HepG2 (cell line): ENCODE measurements around the gene SGCD. TPM values are rescaled to one million over a fixed set of nuclear protein-coding genes. Genes with fewer than 3 reads are reported as not detected.

Source experiments
- ATAC-seq: fragments of 200-7000 bp; cut with Tn5 transposase; 3 replicates; pipeline ENCODE4 v1.9.1; 2020; ENCODE audit warnings: mild to moderate bottlenecking, moderate library complexity
- BruUV-seq: library from RNA; stranded (reverse); fragments of 400-500 nt; replicated peaks from 2 replicates; lab custom pipeline; 2021; lab: Mats Ljungman, UMichigan
- CTCF ChIA-PET: fragments of 300-600 bp; formaldehyde crosslinking; extraction: SDS; loops from one replicate; lab custom pipeline; 2021; ENCODE audit warnings: low total read pairs, inconsistent platforms, low intra/inter-chr PET ratio; lab: Yijun Ruan, JAX
- POLR2A ChIA-PET: fragments of 350-600 bp; sonication (Branson Sonifier 250); formaldehyde crosslinking; loops from one replicate; lab custom pipeline; 2020; ENCODE audit warnings: antibody characterized with exemption, inconsistent platforms; lab: Yijun Ruan, JAX
- DNase-seq: peaks from one replicate; pipeline ENCODE4 v3.0.0-alpha.2; 2015; ENCODE audit warnings: low spot score
- FAIRE-seq: peaks from 3 replicates; lab custom pipeline; 2011; peaks lifted over from hg19 to GRCh38; lab: Jason Lieb, UNC
- H2AFZ ChIP-seq: one replicate; pipeline ENCODE4 v1.6.1; 2011; ENCODE audit warnings: low read length, inconsistent platforms
- H3K27ac ChIP-seq: fragments of 300-600 bp; 3 replicates; pipeline ENCODE4 v1.8.0; 2011; ENCODE audit warnings: mixed run types, mild to moderate bottlenecking, mixed read lengths, low read length, inconsistent platforms; ENCODE audit not compliant: insufficient read depth; ENCODE audit errors: extremely low read length
- H3K27me3 ChIP-seq, 2 experiments: fragments of 200-600 bp in 1 of 2; 2 replicates in 1 of 2; 3 replicates in 1 of 2; pipeline versions ENCODE4 v1.6.0 to v1.8.0; 2011; ENCODE audit warnings: low read length in 2 of 2, mild to moderate bottlenecking in 2 of 2, moderate library complexity in 2 of 2, inconsistent platforms in 1 of 2; ENCODE audit not compliant: insufficient read depth in 2 of 2, control insufficient read depth in 1 of 2
- H3K36me3 ChIP-seq, 2 experiments: fragments of 200-600 bp in 1 of 2; replicated peaks in 1 of 2; 2 replicates in 1 of 2; 3 replicates in 1 of 2; pipeline versions ENCODE4 v1.5.1 to v1.8.0; 2011; ENCODE audit warnings: low read length in 2 of 2, inconsistent platforms in 1 of 2; ENCODE audit not compliant: insufficient read depth in 2 of 2, control insufficient read depth in 1 of 2
- H3K4me1 ChIP-seq: 2 replicates; pipeline ENCODE4 v1.5.1; 2012; ENCODE audit warnings: low read length, inconsistent platforms; ENCODE audit not compliant: insufficient read depth
- H3K4me2 ChIP-seq: 2 replicates; pipeline ENCODE4 v1.6.0; 2011; ENCODE audit warnings: low read depth, low read length, inconsistent platforms
- H3K4me3 ChIP-seq, 3 experiments: fragments of 200-600 bp in 1 of 3; sonication (generic), shearing (Covaris generic) in 1 of 3; replicated peaks in 1 of 3; 2 replicates each; pipeline ENCODE4 v1.5.1; 2011 to 2016; ENCODE audit warnings: low read length in 3 of 3, inconsistent platforms in 2 of 3, low read depth in 2 of 3, mild to moderate bottlenecking in 2 of 3, control low read depth in 1 of 3, mixed read lengths in 1 of 3; ENCODE audit not compliant: insufficient read depth in 1 of 3
- H3K79me2 ChIP-seq: one replicate; pipeline ENCODE4 v1.6.1; 2011; ENCODE audit warnings: low read length, inconsistent platforms; ENCODE audit not compliant: insufficient read depth
- H3K9ac ChIP-seq: 2 replicates; pipeline ENCODE4 v1.6.0; 2011; ENCODE audit warnings: mild to moderate bottlenecking, low read depth, low read length, inconsistent platforms; ENCODE audit not compliant: insufficient read depth
- H3K9me3 ChIP-seq: 2 replicates; pipeline ENCODE4 v1.5.1; 2012; ENCODE audit warnings: mild to moderate bottlenecking, low read length
- H4K20me1 ChIP-seq: 2 replicates; pipeline ENCODE4 v1.6.0; 2011; ENCODE audit warnings: inconsistent platforms, mild to moderate bottlenecking, low read length, moderate library complexity; ENCODE audit not compliant: insufficient read depth
- WGBS: methylation state at CpG from one replicate; pipeline ENCODE4 v1.1.6; 2017; ENCODE audit warnings: low lambda C conversion rate; 5-methylcytosine and 5-hydroxymethylcytosine counted together
- in situ Hi-C: cut with HindIII; loops from 2 replicates; pipeline ENCODE4 v1.10.0; 2017; ENCODE audit warnings: low pct_unique_long_range_greater_than_20kb; ENCODE audit not compliant: extremely low pct_ligation_motif_present
- intact Hi-C: fragments of 100-400 bp; cut with micrococcal nuclease; formaldehyde crosslinking; loops from one replicate; pipeline ENCODE4 v1.10.0; 2022; ENCODE audit not compliant: unreplicated experiment
- polyA plus RNA-seq, 8 experiments: library from polyadenylated mRNA; depleted of rRNA in 3 of 8; stranded (reverse) in 7 of 8; unstranded in 1 of 8; fragments of >200 nt; fragmentation: Illumina TruSeq in 4 of 8; extraction: Trizol in 4 of 8; gene quantifications; 2 replicates each; pipeline versions ENCODE4 v1.2.1 to v1.2.3, GENCODE V29; 2011 to 2016; ENCODE audit warnings: low read depth in 4 of 8, missing spikeins in 1 of 8, mixed read lengths in 1 of 8; ENCODE audit not compliant: insufficient read depth in 1 of 8
- total RNA-seq, 5 experiments: library from RNA; depleted of rRNA; stranded (reverse); fragments of >200 nt; fragmentation: Illumina TruSeq; extraction: Trizol; gene quantifications; 2 replicates each; pipeline ENCODE4 v1.2.3, GENCODE V29; 2016; ENCODE audit warnings: low read depth in 1 of 5
- TF ChIP-seq, protein P1 (sequence below): sonication (generic); formaldehyde crosslinking; IDR thresholded peaks from 2 replicates; pipeline ENCODE4 v1.8.0; 2022; ENCODE audit warnings: mild to moderate bottlenecking, missing genetic modification reagents; ENCODE audit not compliant: insufficient replicate concordance
- TF ChIP-seq, protein P2 (sequence below): sonication (generic); formaldehyde crosslinking; IDR thresholded peaks from 2 replicates; pipeline ENCODE4 v1.4.0; 2020; ENCODE audit warnings: low read depth, missing genetic modification reagents

Gene SGCD
- total and polyA plus RNA-seq, 2 of the 13 experiments (the other 11 are each of a cell fraction or from before 2014, with no cell fraction given), result not detected

DNA sequence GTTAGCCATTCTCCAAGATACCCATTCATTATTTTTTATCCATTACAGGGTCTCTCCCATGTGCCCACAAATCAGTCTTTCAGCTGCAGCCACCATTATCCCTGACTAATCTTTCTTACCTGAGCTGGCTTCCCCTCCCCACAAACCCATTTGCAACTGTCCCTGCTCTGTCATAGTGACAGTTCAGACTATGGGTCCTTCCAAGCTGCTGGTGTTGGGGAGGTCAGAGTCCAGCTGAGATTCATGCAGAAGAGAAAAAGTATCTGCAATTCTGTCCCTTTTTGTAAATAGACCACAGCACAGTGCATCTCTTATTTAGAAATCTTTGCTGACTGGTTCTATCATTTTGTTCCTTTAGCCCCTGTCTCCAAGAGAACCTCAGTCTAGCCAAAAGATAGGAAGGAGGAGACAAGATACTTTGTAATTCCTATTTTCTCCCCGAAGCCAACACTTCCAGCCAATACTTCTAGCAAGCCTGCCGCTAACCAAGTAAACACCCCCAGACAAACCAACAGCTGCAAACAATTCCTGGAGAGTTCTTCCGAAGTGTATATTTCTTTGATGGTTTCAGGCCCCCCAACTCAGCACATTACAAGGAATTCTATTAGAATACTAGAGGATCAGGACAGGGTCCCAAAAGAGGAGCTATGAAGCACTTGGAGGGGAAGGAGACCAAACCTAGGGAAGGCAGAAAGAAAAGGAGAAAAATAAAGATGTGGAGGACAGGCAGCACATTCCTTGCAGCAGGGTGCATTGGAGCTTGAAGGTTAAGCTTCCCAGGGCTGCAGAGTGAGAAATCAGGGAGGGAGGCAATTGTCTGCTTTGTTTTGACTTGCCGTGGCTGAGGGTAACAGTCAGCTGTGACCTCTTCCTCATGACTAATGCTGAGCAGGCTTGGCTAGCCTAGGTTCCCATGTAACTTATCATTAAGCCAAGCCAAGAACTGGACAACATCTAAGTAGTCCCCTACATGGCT, 148.5 kb downstream of the SGCD start:
- in situ Hi-C loops, result no loop called here
- Histone ChIP-seq H4K20me1 (no peaks in the 10 kb centered on the region), H3K9me3 (no peaks in the 10 kb centered on the region), H3K4me3 (no peak overlapping the region), H3K4me1 (no peaks in the 10 kb centered on the region), H3K27me3 (no peaks in the 10 kb centered on the region), H3K27ac (no peak overlapping the region), H3K79me2 (no peaks in the 10 kb centered on the region), H3K4me2 (no peak overlapping the region), H3K9ac (no peak overlapping the region), H2AFZ (no peak overlapping the region), H3K36me3 (no peaks in the 10 kb centered on the region)
- DNase-seq (no peak), FAIRE-seq (no peak), ATAC-seq (no peak)
- ChIA-PET CTCF (no interaction called here), POLR2A (no interaction called here)
- BruUV-seq, result no TSS peak
- 4% methylated on average over 4 of the region's 4 CpGs for WGBS
- TF ChIP-seq, protein P1, sequence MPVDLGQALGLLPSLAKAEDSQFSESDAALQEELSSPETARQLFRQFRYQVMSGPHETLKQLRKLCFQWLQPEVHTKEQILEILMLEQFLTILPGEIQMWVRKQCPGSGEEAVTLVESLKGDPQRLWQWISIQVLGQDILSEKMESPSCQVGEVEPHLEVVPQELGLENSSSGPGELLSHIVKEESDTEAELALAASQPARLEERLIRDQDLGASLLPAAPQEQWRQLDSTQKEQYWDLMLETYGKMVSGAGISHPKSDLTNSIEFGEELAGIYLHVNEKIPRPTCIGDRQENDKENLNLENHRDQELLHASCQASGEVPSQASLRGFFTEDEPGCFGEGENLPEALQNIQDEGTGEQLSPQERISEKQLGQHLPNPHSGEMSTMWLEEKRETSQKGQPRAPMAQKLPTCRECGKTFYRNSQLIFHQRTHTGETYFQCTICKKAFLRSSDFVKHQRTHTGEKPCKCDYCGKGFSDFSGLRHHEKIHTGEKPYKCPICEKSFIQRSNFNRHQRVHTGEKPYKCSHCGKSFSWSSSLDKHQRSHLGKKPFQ (CRISPR knock-in tag), result no peak
- TF ChIP-seq, protein P2, sequence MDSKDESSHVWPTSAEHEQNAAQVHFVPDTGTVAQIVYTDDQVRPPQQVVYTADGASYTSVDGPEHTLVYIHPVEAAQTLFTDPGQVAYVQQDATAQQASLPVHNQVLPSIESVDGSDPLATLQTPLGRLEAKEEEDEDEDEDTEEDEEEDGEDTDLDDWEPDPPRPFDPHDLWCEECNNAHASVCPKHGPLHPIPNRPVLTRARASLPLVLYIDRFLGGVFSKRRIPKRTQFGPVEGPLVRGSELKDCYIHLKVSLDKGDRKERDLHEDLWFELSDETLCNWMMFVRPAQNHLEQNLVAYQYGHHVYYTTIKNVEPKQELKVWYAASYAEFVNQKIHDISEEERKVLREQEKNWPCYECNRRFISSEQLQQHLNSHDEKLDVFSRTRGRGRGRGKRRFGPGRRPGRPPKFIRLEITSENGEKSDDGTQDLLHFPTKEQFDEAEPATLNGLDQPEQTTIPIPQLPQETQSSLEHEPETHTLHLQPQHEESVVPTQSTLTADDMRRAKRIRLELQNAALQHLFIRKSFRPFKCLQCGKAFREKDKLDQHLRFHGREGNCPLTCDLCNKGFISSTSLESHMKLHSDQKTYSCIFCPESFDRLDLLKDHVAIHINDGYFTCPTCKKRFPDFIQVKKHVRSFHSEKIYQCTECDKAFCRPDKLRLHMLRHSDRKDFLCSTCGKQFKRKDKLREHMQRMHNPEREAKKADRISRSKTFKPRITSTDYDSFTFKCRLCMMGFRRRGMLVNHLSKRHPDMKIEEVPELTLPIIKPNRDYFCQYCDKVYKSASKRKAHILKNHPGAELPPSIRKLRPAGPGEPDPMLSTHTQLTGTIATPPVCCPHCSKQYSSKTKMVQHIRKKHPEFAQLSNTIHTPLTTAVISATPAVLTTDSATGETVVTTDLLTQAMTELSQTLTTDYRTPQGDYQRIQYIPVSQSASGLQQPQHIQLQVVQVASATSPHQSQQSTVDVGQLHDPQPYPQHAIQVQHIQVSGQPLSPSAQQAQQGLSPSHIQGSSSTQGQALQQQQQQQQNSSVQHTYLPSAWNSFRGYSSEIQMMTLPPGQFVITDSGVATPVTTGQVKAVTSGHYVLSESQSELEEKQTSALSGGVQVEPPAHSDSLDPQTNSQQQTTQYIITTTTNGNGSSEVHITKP, result peak; percentile 58; the same call in 1 of the 2 replicates
- intact Hi-C loops, result no loop called here
